Measurements from ENCODE around the gene SOX6.

GRCh38 chr11:16278979-16279378 is 77.4 kb downstream of the SOX6 start:
- no peak for TF ChIP-seq CTCF (conservative IDR thresholded peaks at IDR 0.05; ENCODE audit: low read length)
- no peak for TF ChIP-seq EZH2phosphoT487 (IDR thresholded peaks at IDR 0.05; ENCODE audit: borderline replicate concordance, low read depth, low read length)

All from OCI-LY7 (cell line).